ENCODE data around the gene ZNF2.
A peak's percentile ranks its signal among the peaks of the same experiment; 100 is the strongest.

DNA sequence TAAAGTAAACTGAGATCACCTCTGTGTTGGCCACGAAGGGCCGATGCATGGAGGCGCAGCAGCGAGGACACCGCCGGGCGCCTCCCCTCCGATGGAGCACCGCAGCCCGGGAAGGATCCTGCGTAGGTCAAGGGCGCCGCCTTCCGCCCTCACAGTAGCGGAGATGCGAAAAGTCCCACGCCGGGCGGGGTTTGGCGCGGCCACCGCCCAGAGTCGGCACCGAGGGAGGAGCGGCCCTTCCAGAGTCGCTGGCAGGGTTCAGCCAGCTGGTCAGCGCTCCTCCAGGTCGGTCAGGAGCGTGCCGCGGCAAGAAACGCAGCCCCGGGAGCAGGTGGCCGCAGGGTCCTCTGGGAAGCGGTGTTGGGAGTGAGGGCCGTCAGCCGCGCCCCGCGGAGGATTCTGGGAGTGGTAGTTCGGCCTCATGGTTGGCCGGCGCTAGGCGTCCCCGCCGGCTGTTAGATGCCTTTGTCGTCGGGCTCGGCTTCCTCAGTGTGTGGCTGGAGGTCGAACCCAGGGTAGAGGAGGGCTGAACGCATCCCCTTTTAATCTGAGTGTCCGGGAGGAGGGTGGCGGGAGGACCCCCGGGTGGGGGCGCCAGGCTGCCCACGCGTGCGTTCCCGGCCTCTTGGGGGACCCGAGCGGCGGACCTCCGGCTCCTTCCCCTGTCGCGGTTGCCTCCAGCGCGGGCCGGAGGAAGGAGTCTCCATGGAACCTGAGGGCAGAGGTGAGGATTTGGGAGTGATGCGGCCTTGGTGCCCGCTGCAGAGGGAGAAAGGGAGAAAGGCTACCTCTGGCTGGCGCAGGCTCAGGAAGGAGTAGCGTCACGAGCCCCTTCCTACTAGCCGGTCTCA lies 41.7 kb downstream of the ZNF2 start, which contains the start of gene ZNF892:
- TF ChIP-seq, protein P1, sequence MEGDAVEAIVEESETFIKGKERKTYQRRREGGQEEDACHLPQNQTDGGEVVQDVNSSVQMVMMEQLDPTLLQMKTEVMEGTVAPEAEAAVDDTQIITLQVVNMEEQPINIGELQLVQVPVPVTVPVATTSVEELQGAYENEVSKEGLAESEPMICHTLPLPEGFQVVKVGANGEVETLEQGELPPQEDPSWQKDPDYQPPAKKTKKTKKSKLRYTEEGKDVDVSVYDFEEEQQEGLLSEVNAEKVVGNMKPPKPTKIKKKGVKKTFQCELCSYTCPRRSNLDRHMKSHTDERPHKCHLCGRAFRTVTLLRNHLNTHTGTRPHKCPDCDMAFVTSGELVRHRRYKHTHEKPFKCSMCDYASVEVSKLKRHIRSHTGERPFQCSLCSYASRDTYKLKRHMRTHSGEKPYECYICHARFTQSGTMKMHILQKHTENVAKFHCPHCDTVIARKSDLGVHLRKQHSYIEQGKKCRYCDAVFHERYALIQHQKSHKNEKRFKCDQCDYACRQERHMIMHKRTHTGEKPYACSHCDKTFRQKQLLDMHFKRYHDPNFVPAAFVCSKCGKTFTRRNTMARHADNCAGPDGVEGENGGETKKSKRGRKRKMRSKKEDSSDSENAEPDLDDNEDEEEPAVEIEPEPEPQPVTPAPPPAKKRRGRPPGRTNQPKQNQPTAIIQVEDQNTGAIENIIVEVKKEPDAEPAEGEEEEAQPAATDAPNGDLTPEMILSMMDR (IDR thresholded peaks at IDR 0.05) = no peak
- TF ChIP-seq POLR2A (IDR thresholded peaks at IDR 0.05) (peak; percentile 25), POLR2AphosphoS5 (IDR thresholded peaks at IDR 0.05) (peak; percentile 57 to 79 (median 62))

Data from breast epithelium (tissue), 3 donors.